ENCODE results near the gene UNC5CL. TPM values are rescaled to one million over a fixed set of nuclear protein-coding genes. Genes with fewer than 3 reads are reported as not detected.

The UNC5CL gene
- total and polyA plus RNA-seq, 2 donors (not counting 1 experiment from before 2014, with no cell fraction given), result 4.5 to 4.7 TPM

- H3K9ac ChIP-seq (ENCODE audit: low read length), result no peak overlapping the region
- DNase-seq (no peak), ATAC-seq (ENCODE audit: low read depth) (no peak)
- H3K27ac Mint-ChIP-seq, result no peak overlapping the region
- H3K27me3 Mint-ChIP-seq, result no peaks in the 10 kb centered on the region
- intact Hi-C loops (cut with micrococcal nuclease), result loop anchor here (10.0 kb wide), 3 partner anchors 196 to 1486 kb away; partner anchors contain the start of genes UBR2 and USP49
- peaks cover 59% of the 10 kb centered on the region for H3K4me1 Mint-ChIP-seq
- H3K36me3 ChIP-seq (replicated peaks in 1 of 2; ENCODE audit: control extremely low read depth in 1 of 2, control insufficient read depth in 1 of 2, extremely low read depth in 1 of 2, insufficient read depth in 2 of 2, low read length in 1 of 2), result peaks cover 5 to 42% of the 10 kb centered on the region in 2 experiments
- no peaks in the 10 kb centered on the region for H4K20me1 ChIP-seq (ENCODE audit: control insufficient read depth, insufficient read depth, low read length, poor library complexity, severe bottlenecking)
- peaks cover 90% of the 10 kb centered on the region for H3K79me2 ChIP-seq (ENCODE audit: control insufficient read depth, insufficient read depth, low read length)
- H3K4me3 ChIP-seq (ENCODE audit: control extremely low read depth in 1 of 5, extremely low read depth in 1 of 5, insufficient read depth in 1 of 5, low read depth in 2 of 5, low read length in 4 of 5), result no peak overlapping the region
- H3K27ac ChIP-seq (ENCODE audit: low read length in 2 of 2), result peak overlapping the region in 1 of 2 donors; percentile 64
- H3K9me3 Mint-ChIP-seq (ENCODE audit: insufficient read depth), result no peaks in the 10 kb centered on the region
- no peak overlapping the region for H3K4me2 ChIP-seq (replicated peaks; ENCODE audit: low read depth, low read length, poor library complexity, severe bottlenecking)
- TF ChIP-seq, protein P1, sequence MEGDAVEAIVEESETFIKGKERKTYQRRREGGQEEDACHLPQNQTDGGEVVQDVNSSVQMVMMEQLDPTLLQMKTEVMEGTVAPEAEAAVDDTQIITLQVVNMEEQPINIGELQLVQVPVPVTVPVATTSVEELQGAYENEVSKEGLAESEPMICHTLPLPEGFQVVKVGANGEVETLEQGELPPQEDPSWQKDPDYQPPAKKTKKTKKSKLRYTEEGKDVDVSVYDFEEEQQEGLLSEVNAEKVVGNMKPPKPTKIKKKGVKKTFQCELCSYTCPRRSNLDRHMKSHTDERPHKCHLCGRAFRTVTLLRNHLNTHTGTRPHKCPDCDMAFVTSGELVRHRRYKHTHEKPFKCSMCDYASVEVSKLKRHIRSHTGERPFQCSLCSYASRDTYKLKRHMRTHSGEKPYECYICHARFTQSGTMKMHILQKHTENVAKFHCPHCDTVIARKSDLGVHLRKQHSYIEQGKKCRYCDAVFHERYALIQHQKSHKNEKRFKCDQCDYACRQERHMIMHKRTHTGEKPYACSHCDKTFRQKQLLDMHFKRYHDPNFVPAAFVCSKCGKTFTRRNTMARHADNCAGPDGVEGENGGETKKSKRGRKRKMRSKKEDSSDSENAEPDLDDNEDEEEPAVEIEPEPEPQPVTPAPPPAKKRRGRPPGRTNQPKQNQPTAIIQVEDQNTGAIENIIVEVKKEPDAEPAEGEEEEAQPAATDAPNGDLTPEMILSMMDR (IDR thresholded peaks at IDR 0.05), result no peak
- TF ChIP-seq EZH2 (IDR thresholded peaks at IDR 0.05; ENCODE audit: borderline replicate concordance, insufficient read depth, low read depth, low read length, poor library complexity, severe bottlenecking), result no peak
- 80% methylated on average over 1 of the region's 1 CpG for WGBS (ENCODE audit: insufficient coverage)
- ChIA-PET CTCF (interaction anchor here (0.7 to 1.6 kb wide), 2 partner anchors 103 to 770 kb away, joined by 3 read pairs; no protein-coding TSS in a partner anchor), POLR2A (interaction anchor here (0.9 kb wide), 1 partner anchor 16 kb away, joined by 5 read pairs; no protein-coding TSS in a partner anchor)
- H3K9me3 ChIP-seq (ENCODE audit: control extremely low read depth in 1 of 3, control insufficient read depth in 2 of 3, insufficient read depth in 1 of 3, low read length in 2 of 3), result no peaks in the 10 kb centered on the region
- H3K4me3 Mint-ChIP-seq, result no peak overlapping the region
- H2AFZ ChIP-seq (ENCODE audit: insufficient read depth, low read depth, low read length, poor library complexity, severe bottlenecking), result no peak overlapping the region
- H3K27me3 ChIP-seq (replicated peaks in 1 of 4; ENCODE audit: control extremely low read depth in 1 of 4, control insufficient read depth in 3 of 4, insufficient read depth in 4 of 4, low read length in 3 of 4), result no peaks in the 10 kb centered on the region
- peaks cover 33 to 37% of the 10 kb centered on the region in 2 donors for H3K4me1 ChIP-seq (ENCODE audit: control insufficient read depth in 2 of 2, insufficient read depth in 2 of 2, low read length in 2 of 2)
These were observed 40.1 kb upstream of the UNC5CL start for GRCh38 chr6:41079080-41079479.

- Mint-ChIP-seq H3K4me1 (peaks cover 59% of the 10 kb centered on the region), H3K27ac (no peak overlapping the region), H3K27me3 (no peaks in the 10 kb centered on the region), H3K9me3 (ENCODE audit: insufficient read depth) (no peaks in the 10 kb centered on the region), H3K4me3 (no peak overlapping the region)
- ATAC-seq (ENCODE audit: low read depth) (no peak), DNase-seq (no peak)
- ChIA-PET POLR2A (interaction anchor here (0.9 kb wide), 1 partner anchor 15 kb away, joined by 5 read pairs; no protein-coding TSS in a partner anchor), CTCF (interaction anchor here (0.7 kb wide), 1 partner anchor 771 kb away, joined by 3 read pairs; no protein-coding TSS in a partner anchor)
- H3K4me2 ChIP-seq (replicated peaks; ENCODE audit: low read depth, low read length, poor library complexity, severe bottlenecking), result no peak overlapping the region
- H3K27ac ChIP-seq (ENCODE audit: low read length in 2 of 2), result no peak overlapping the region
- H4K20me1 ChIP-seq (ENCODE audit: control insufficient read depth, insufficient read depth, low read length, poor library complexity, severe bottlenecking), result no peaks in the 10 kb centered on the region
- H3K9ac ChIP-seq (ENCODE audit: low read length), result no peak overlapping the region
- intact Hi-C loops (cut with micrococcal nuclease), result loop anchor here (10.0 kb wide), 3 partner anchors 197 to 1487 kb away; partner anchors contain the start of genes UBR2 and USP49
- H3K79me2 ChIP-seq (ENCODE audit: control insufficient read depth, insufficient read depth, low read length), result peaks cover 90% of the 10 kb centered on the region
- H3K36me3 ChIP-seq (replicated peaks in 1 of 2; ENCODE audit: control extremely low read depth in 1 of 2, control insufficient read depth in 1 of 2, extremely low read depth in 1 of 2, insufficient read depth in 2 of 2, low read length in 1 of 2), result peaks cover 4 to 32% of the 10 kb centered on the region in 2 experiments
- WGBS (ENCODE audit: insufficient coverage), result no CpG with 5 or more reads among the region's 3 CpGs
- no peaks in the 10 kb centered on the region for H3K9me3 ChIP-seq (ENCODE audit: control extremely low read depth in 1 of 3, control insufficient read depth in 2 of 3, insufficient read depth in 1 of 3, low read length in 2 of 3)
- H3K4me3 ChIP-seq (ENCODE audit: control extremely low read depth in 1 of 5, extremely low read depth in 1 of 5, insufficient read depth in 1 of 5, low read depth in 2 of 5, low read length in 4 of 5), result no peak overlapping the region
- TF ChIP-seq, protein P1 (IDR thresholded peaks at IDR 0.05), result no peak
- no peak for TF ChIP-seq EZH2 (IDR thresholded peaks at IDR 0.05; ENCODE audit: borderline replicate concordance, insufficient read depth, low read depth, low read length, poor library complexity, severe bottlenecking)
- H3K27me3 ChIP-seq (replicated peaks in 1 of 4; ENCODE audit: control extremely low read depth in 1 of 4, control insufficient read depth in 3 of 4, insufficient read depth in 4 of 4, low read length in 3 of 4), result no peaks in the 10 kb centered on the region
- H3K4me1 ChIP-seq (ENCODE audit: control insufficient read depth in 2 of 2, insufficient read depth in 2 of 2, low read length in 2 of 2), result peaks cover 36 to 40% of the 10 kb centered on the region in 2 donors
- H2AFZ ChIP-seq (ENCODE audit: insufficient read depth, low read depth, low read length, poor library complexity, severe bottlenecking), result no peak overlapping the region
These were observed 39.1 kb upstream of the UNC5CL start for GRCh38 chr6:41078101-41078500.
